NCI-H446 (cell line): ENCODE measurements around the gene FECH.
"Not testable (repeated sequence)": the region's sequence is repeated elsewhere in the genome, so short reads cannot be mapped to it uniquely, and the experiment has no call there.

Experiments used
- DNase-seq, 2 experiments: peaks; one replicate each; lab custom pipeline; 2025; lab: John Stamatoyannopoulos, UW

The FECH gene

GRCh38 chr18:57533006-57533867 is 53.3 kb downstream of the FECH start:
- no peak for DNase-seq

GRCh38 chr18:57529151-57529550 is 57.4 kb downstream of the FECH start:
- no peak for DNase-seq

GRCh38 chr18:57527556-57528229 is 58.8 kb downstream of the FECH start:
- no peak for DNase-seq

- DNase-seq: no peak
Measured at GRCh38 chr18:57523171-57523956, 63.1 kb downstream of the FECH start.

- not testable (repeated sequence) for DNase-seq
Measured at GRCh38 chr18:57522348-57522747, 64.2 kb downstream of the FECH start.

GRCh38 chr18:57519668-57520424 is 66.7 kb downstream of the FECH start:
- DNase-seq: no peak

GRCh38 chr18:57518533-57518932 is 68.0 kb downstream of the FECH start:
- DNase-seq: no peak

- DNase-seq: no peak
Measured at GRCh38 chr18:57516056-57516455, 70.4 kb downstream of the FECH start.

- DNase-seq: no peak
Measured at GRCh38 chr18:57505231-57505630, 81.3 kb downstream of the FECH start.

GRCh38 chr18:57502624-57503023 is 83.9 kb downstream of the FECH start:
- DNase-seq: no peak

- no peak for DNase-seq
Measured at GRCh38 chr18:57498682-57499256, 87.7 kb downstream of the FECH start.
